GM19025 (cell line): Measurements from ENCODE around the gene DNAI4.
"Not testable (repeated sequence)": the region's sequence is repeated elsewhere in the genome, so short reads cannot be mapped to it uniquely, and the experiment has no call there.

ENCODE experiments used
- ATAC-seq: cut with Tn5 transposase; IDR thresholded peaks from one replicate; pipeline ENCODE4 v1.9.1; 2021; ENCODE audit warnings: mild to moderate bottlenecking, low read depth, moderate library complexity; ENCODE audit not compliant: unreplicated experiment

DNAI4 gene

GRCh38 chr1:66929691-66929998 is 5.0 kb upstream of the DNAI4 start:
- no peak for ATAC-seq

DNA sequence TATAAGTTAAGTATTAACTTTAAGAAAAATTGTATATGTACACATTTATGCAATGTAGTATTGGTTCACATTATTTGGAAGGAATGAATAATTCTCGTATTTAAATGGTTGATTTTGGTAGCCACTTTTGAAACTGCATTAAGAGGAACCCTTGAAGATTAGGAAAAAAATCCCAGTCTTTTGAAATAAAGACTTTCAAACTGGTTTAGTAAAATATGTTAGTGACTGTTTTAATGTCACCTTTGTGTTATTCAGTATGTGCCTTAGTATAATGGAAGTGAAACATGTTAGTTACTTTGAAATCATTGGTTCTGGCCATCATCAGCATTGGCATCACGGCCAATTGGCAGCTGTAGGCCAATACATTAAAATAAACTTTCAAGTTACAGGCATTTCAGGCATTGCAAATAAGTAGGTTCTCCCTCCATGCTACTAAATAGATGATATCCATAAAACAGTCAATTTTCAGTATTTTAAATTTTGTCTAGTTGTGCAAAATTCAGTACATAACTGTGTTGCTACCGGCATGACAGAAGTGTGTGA is 4.6 kb upstream of the DNAI4 start:
- ATAC-seq, result no peak

GRCh38 chr1:66927528-66927927 is 2.9 kb upstream of the DNAI4 start:
- ATAC-seq, result no peak

- ATAC-seq, result no peak
Measured at GRCh38 chr1:66925944-66926343, 1.3 kb upstream of the DNAI4 start.

- no peak for ATAC-seq
Measured at GRCh38 chr1:66925558-66925910, 878 bp upstream of the DNAI4 start.

DNA sequence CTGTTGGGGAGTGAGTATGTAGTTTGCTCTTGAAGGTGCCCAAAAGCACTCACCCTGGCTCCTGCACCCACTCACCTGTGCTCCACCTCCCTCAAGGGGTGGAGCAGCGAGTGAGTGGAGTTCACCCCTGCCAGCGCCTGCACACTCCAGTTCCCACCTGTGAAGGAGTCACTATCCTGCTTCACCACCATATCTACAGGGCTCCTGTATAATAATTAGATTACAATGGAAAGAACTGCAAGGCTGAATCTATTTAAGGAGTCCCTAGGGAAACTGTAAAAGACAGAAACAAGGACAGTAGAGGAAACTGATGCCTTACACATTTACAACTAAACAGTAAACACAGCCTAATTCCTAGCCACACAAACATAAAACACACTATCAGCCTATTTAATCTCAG is 4.1 kb downstream of the DNAI4 start:
- ATAC-seq, result no peak

DNA sequence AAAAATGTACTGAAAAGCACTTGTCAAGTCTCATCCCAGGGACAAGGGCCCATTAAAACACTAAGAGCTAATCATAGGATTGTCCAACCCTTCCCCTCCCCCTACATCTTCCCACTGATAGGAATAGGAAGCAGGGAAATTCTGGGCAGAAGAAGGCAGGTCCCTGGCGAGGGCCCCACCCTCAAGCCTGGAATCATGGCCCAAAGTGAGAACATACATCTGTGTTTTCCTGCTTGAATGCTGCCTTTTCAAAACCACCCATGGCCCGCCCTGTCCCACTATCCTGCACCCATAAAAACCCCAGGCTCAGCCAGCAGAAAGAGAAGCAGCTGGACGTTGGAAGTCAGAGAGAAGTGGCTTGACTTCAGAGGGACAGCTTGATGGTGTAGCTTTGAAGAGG is 4.8 kb downstream of the DNAI4 start:
- ATAC-seq, result no peak

GRCh38 chr1:66919063-66919462 is 5.6 kb downstream of the DNAI4 start:
- no peak for ATAC-seq

DNA sequence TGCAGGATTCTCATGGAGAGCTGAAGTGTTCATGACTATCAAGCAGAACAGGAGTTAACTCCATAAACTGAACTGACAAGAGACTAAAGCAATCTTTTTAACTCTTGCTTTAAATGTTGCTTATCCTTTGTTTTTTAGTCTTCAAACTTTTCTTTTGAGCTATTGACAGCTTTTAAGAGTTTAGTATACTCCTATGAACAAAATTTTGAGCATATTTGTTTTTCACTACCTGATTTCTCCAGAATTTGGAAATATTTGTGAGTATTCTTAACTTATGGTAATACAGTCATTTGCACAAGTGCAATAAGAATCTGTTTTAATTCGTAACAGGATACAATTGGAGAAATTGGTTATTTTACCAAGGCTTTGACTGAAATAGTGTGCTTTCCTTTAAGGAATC is 7.2 kb downstream of the DNAI4 start:
- no peak for ATAC-seq

DNA sequence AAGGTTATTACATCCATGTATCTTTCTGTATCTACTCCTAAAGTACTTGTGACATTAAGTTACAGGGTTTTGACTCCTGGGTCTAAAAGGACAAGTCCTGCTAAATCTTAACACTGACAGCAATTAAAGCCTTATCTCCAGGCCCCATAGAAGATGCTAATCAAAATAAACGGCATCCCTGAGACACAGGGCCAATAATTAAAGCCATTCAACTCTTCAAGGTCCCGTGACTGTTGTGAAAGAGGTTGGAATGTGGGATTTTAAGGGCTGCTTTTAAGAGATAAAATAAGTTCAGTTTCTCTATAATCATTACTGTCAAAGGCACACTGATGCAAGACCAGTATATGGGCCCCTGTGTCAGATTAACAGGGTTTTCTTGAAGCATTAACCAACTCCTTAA is 8.3 kb downstream of the DNAI4 start:
- no peak for ATAC-seq

DNA sequence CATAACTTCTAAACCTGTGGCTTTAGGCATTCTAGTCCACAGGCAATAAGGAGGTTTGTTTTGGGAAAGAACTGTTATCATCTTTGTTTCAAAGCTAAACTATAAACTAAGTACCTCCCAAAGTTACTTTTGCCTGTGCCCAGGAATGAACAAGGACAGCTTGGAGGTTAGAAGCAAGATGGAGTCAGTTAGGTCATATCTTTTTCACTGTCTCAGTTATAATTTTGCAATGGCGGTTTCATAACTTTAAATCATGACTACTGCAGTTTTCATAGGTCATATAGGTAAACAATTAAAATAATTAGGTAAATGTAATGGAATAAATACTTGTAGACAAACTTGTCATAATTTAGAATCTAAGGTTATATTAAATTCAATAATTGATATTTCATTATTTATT is 9.5 kb downstream of the DNAI4 start:
- not testable (repeated sequence) for ATAC-seq

DNA sequence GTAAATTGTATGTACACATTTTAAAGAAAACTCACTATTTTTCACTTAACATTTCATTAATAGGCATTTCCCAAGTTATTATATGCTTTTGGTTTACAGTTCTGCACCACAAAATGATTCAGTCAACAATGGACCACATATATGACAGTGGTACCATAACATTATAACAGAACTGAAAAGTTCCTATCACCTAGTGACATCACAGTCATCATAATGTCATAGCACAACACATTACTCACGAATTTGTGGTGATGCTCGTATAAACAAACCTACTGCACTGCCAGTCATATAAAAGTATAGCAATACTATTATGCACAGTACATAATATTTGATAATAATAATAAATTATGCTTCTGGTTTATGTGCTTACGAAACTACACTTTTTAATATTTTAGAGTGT is 30.9 kb downstream of the DNAI4 start:
- ATAC-seq, result no peak

DNA sequence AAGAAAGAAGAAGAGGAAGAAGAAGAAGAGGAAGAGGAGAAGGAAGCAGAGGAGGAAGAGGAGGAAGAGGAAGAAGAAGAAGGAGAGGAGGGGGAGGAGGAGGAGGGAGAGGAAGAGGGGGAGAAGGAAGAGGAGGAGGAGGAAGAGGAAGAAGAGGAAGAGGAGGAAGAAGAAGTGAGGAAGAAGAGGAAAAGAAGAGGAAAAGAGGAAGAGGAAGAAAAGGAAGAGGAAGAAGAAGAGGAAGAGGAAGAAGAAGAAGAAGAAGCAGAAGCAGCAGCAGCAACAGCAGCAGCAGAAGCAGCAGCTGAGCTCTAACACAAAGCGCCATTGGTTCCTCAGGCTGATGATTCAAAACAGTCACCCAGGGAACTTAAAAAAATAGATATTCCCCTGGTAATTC is 34.0 kb downstream of the DNAI4 start:
- no peak for ATAC-seq

- no peak for ATAC-seq
Measured at GRCh38 chr1:66889030-66889429, 35.6 kb downstream of the DNAI4 start.

DNA sequence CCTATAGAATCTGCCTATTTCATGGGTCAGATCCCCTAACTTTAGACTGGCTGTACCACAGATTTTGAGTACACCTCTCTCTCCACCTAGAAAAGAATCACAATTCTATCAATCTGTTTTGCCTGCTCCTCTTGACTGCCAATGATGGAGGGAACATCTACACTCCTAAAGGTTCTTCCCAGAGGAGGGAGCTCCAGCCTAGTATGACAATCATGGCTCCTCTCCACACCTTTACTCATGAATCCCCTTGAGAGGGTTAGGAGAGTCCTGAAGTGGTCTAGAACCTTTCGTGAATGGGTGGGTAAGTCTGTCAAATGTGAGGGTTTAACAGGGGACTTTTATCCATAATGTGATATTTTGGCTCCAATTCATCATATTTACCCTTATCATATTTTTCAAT is 48.0 kb downstream of the DNAI4 start:
- ATAC-seq, result no peak

DNA sequence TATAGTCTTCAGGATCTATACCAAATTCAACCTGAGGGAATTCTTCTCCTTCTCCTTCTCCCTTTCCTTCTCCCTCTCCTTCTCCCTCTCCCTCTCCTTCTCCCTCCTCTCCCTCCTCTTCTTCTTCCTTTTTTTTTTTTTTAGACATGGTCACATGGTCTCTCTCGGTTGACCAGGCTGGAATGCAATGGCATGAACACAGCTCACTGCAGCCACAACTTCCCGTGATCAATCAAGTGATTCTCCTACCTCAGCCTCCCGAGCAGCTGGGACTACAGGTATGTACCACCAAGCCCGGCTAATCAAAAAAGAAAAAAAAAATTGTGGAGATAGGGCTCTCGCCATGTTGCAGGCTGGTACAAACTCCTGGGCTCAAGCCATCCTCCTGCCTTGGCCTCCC is 51.5 kb downstream of the DNAI4 start:
- no peak for ATAC-seq

GRCh38 chr1:66872024-66872423 is 52.6 kb downstream of the DNAI4 start:
- not testable (repeated sequence) for ATAC-seq

- no peak for ATAC-seq
Measured at GRCh38 chr1:66867501-66867900, 57.2 kb downstream of the DNAI4 start.

GRCh38 chr1:66860529-66860928 is 64.1 kb downstream of the DNAI4 start:
- no peak for ATAC-seq

DNA sequence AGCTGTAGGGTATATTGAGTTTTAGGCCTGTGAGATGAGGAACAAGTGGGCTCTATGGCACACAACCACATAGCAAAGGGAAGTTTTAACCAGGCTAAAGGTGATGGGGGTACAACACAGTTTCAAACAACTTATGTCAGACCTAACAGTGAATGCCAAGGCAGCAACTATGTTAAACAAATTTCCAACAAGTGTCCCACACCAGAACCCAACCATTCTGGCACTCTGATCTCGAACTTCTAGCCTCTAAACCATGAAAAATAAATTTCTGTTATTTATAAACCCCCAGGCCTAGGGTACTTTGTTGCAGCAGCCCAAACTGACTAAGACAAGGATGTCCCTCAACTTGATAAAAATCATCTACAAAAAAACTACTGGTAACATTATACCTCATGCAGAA is 71.3 kb downstream of the DNAI4 start:
- no peak for ATAC-seq

DNA sequence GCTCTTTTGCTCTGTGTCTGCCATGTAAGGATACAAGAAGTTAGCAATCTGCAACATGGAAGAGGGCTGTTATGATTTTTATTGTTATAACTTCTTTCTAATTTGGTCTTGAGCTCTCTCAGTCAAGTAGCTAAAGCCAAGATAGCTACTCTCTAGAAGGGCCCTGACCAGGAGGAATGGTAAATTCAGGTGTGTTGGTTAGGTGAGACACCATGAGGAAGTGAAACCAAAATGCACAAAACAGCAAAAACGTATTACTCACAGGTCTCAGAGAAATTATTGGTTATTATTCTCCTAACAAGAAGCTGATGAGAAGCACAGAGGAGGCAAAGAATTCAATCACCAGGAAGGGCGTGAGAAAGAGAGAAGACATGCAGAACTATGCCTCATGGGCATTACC is 71.8 kb downstream of the DNAI4 start:
- no peak for ATAC-seq

DNA sequence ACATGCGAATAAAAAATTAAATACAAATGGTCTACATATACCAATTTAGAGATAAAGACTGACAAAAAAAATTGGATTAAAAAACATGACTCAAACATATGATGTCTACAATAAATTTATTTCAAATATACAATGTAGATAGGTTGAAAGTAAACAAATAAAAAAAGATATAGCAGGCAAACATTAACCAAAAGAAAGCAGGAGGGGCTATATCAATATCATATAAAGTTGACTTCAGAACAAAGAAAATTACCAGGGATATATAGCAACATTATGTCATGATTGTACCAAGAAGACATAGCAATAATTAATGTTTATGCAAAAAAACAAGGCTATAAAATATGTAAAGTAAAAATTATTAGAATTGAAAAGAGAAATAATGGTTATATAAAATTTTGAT is 73.7 kb downstream of the DNAI4 start:
- ATAC-seq, result no peak

DNA sequence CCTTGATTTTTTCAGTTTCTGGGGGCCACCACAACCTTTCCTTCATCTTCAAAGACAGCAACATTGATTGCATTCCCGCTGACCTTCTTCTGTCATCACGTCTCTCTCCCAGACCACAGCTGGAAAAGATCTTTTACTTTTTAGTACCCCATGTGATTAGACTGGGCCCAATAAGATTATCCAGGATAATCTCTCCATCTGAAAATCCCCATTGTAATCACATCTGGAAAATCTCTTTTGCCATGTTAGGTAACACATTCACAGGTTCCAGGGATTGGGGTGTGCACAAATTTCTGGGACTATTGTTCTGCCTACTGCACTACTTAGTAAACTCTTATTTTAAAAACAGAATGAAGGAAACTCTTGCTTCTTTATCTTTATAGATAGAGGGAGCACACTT is 76.5 kb downstream of the DNAI4 start:
- ATAC-seq, result no peak

DNA sequence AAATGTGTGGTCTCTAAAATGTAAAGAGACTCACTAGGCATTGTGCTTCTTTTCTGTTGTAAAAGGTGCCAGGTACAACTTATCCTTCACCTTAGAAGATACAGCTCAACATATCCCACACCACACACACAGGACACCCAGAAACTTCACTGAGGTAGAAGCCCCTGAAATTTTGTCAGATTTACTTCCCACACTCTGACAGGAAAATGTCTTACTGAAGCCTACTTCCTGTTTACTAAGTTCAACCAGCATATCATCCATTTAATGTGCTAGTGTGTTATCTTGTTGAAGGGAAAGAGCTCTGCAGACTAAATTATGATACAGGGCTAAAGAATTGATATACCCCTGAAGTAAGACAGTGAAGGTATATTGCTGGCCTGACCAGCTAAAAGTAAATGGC is 83.7 kb downstream of the DNAI4 start:
- no peak for ATAC-seq
